Loucy (cell line): Measurements from ENCODE around the gene S100A7A.
"Not testable (repeated sequence)": the region's sequence is repeated elsewhere in the genome, so short reads cannot be mapped to it uniquely, and the experiment has no call there.

Experiments used
- H2AFZ ChIP-seq: fragments of 200-600 bp; sonication (generic); 2 replicates; pipeline ENCODE4 v1.6.0; 2016; ENCODE audit warnings: antibody characterized with exemption, mild to moderate bottlenecking, low read length, moderate library complexity
- H3F3A ChIP-seq: fragments of 200-600 bp; 2 replicates; pipeline ENCODE4 v1.6.0; 2016; ENCODE audit warnings: antibody characterized with exemption, low read depth, mild to moderate bottlenecking
- H3K27me3 ChIP-seq: fragments of 200-600 bp; sonication (generic); 2 replicates; pipeline ENCODE4 v1.6.1; 2014; ENCODE audit warnings: low read length, mild to moderate bottlenecking; ENCODE audit not compliant: insufficient read depth, poor library complexity, severe bottlenecking
- H3K36me3 ChIP-seq: fragments of 200-600 bp; sonication (generic); 2 replicates; pipeline ENCODE4 v1.6.1; 2016; ENCODE audit warnings: low read length; ENCODE audit not compliant: insufficient read depth
- H3K4me1 ChIP-seq: fragments of 200-600 bp; sonication (generic); 2 replicates; pipeline ENCODE4 v1.5.1; 2014; ENCODE audit warnings: low read length, mild to moderate bottlenecking; ENCODE audit not compliant: insufficient read depth, poor library complexity, severe bottlenecking
- H3K4me2 ChIP-seq: fragments of 200-600 bp; sonication (generic); 2 replicates; pipeline ENCODE4 v1.6.0; 2014; ENCODE audit warnings: antibody characterized with exemption, low read length, low read depth, mild to moderate bottlenecking; ENCODE audit not compliant: poor library complexity, severe bottlenecking
- H3K4me3 ChIP-seq: fragments of 200-600 bp; sonication (generic); 2 replicates; pipeline ENCODE4 v1.5.1; 2014; ENCODE audit warnings: low read length, mild to moderate bottlenecking, mixed read lengths; ENCODE audit not compliant: poor library complexity, severe bottlenecking
- H3K79me2 ChIP-seq: fragments of 200-600 bp; sonication (generic); 2 replicates; pipeline ENCODE4 v1.6.1; 2014; ENCODE audit warnings: low read length; ENCODE audit not compliant: insufficient read depth
- H3K9ac ChIP-seq: fragments of 200-600 bp; sonication (generic); 2 replicates; pipeline ENCODE4 v1.6.0; 2014; ENCODE audit warnings: mild to moderate bottlenecking, low read depth, low read length, moderate library complexity; ENCODE audit not compliant: poor library complexity, severe bottlenecking
- H3K9me2 ChIP-seq: fragments of 200-600 bp; sonication (generic); replicated peaks from 2 replicates; pipeline ENCODE4 v1.6.1; 2016; ENCODE audit warnings: low read depth, low read length, mixed read lengths
- H3K9me3 ChIP-seq: fragments of 200-600 bp; sonication (generic); 2 replicates; pipeline ENCODE4 v1.6.1; 2014; ENCODE audit warnings: mild to moderate bottlenecking, antibody characterized with exemption, low read length, low read depth; ENCODE audit not compliant: insufficient read depth
- H4K20me1 ChIP-seq: fragments of 200-600 bp; sonication (generic); 2 replicates; pipeline ENCODE4 v1.6.0; 2014; ENCODE audit warnings: antibody characterized with exemption, low read length, mild to moderate bottlenecking; ENCODE audit not compliant: insufficient read depth, poor library complexity, severe bottlenecking
- CTCF ChIP-seq: fragments of 200-600 bp; sonication (generic); conservative IDR thresholded peaks from 2 replicates; pipeline ENCODE4 v1.5.1; 2014; ENCODE audit warnings: mild to moderate bottlenecking, antibody characterized with exemption, low read length
- EZH2phosphoT487 ChIP-seq: fragments of 200-600 bp; IDR thresholded peaks from 2 replicates; pipeline ENCODE4 v1.6.1; 2018; ENCODE audit warnings: antibody characterized with exemption, mild to moderate bottlenecking, moderate library complexity, borderline replicate concordance

S100A7A gene

GRCh38 chr1:153447498-153448170 is 31.3 kb downstream of the S100A7A start:
- no peaks in the 10 kb centered on the region for H3K79me2 ChIP-seq
- H3F3A ChIP-seq, result no peaks in the 10 kb centered on the region
- H3K9me3 ChIP-seq, result no peaks in the 10 kb centered on the region
- H3K9ac ChIP-seq, result no peak overlapping the region
- H3K4me1 ChIP-seq, result no peaks in the 10 kb centered on the region
- H4K20me1 ChIP-seq, result no peaks in the 10 kb centered on the region
- H3K4me3 ChIP-seq, result no peak overlapping the region
- no peaks in the 10 kb centered on the region for H3K9me2 ChIP-seq
- no peak overlapping the region for H2AFZ ChIP-seq
- no peak overlapping the region for H3K4me2 ChIP-seq
- no peaks in the 10 kb centered on the region for H3K27me3 ChIP-seq
- H3K36me3 ChIP-seq, result no peaks in the 10 kb centered on the region
- TF ChIP-seq CTCF, result no peak
- no peak for TF ChIP-seq EZH2phosphoT487

GRCh38 chr1:153448851-153449250 is 32.5 kb downstream of the S100A7A start:
- H3K9me3 ChIP-seq, H3K36me3 ChIP-seq, H3K4me1 ChIP-seq, H3K4me3 ChIP-seq, H2AFZ ChIP-seq, H3K4me2 ChIP-seq, H3K79me2 ChIP-seq, H3F3A ChIP-seq, H3K27me3 ChIP-seq, H4K20me1 ChIP-seq, H3K9ac ChIP-seq, H3K9me2 ChIP-seq: not testable (repeated sequence)

GRCh38 chr1:153456396-153456795 is 40.1 kb downstream of the S100A7A start:
- H3K4me2 ChIP-seq, result no peak overlapping the region
- H3K4me1 ChIP-seq, result no peaks in the 10 kb centered on the region
- H3K27me3 ChIP-seq, result no peaks in the 10 kb centered on the region
- H3K9me3 ChIP-seq, result no peaks in the 10 kb centered on the region
- no peaks in the 10 kb centered on the region for H4K20me1 ChIP-seq
- no peak overlapping the region for H3K9ac ChIP-seq
- H3K4me3 ChIP-seq, result no peak overlapping the region
- H3K36me3 ChIP-seq, result no peaks in the 10 kb centered on the region
- no peaks in the 10 kb centered on the region for H3F3A ChIP-seq
- H2AFZ ChIP-seq, result no peak overlapping the region
- no peaks in the 10 kb centered on the region for H3K9me2 ChIP-seq
- TF ChIP-seq EZH2phosphoT487 (no peak), CTCF (no peak)
- H3K79me2 ChIP-seq, result no peaks in the 10 kb centered on the region

GRCh38 chr1:153459655-153460054 is 43.3 kb downstream of the S100A7A start:
- H3K27me3 ChIP-seq, result no peaks in the 10 kb centered on the region
- TF ChIP-seq CTCF (no peak), EZH2phosphoT487 (no peak)
- H3K9ac ChIP-seq, result no peak overlapping the region
- no peaks in the 10 kb centered on the region for H3K79me2 ChIP-seq
- H4K20me1 ChIP-seq, result no peaks in the 10 kb centered on the region
- no peaks in the 10 kb centered on the region for H3F3A ChIP-seq
- no peaks in the 10 kb centered on the region for H3K36me3 ChIP-seq
- no peaks in the 10 kb centered on the region for H3K9me2 ChIP-seq
- H3K4me2 ChIP-seq, result no peak overlapping the region
- H2AFZ ChIP-seq, result no peak overlapping the region
- H3K9me3 ChIP-seq, result no peaks in the 10 kb centered on the region
- H3K4me1 ChIP-seq, result no peaks in the 10 kb centered on the region
- H3K4me3 ChIP-seq, result no peak overlapping the region
